ENCODE data around the gene HAND1. TPM values are rescaled to one million over a fixed set of nuclear protein-coding genes. Genes with fewer than 3 reads are reported as not detected.

Gene HAND1
- total RNA-seq, 4 donors from 2014 or later: 6.7 to 8.0 (median 7.4) TPM

- peak; percentile 24 for DNase-seq
Measured at GRCh38 chr5:154520861-154521453, 42.9 kb upstream of the HAND1 start.

GRCh38 chr5:154519359-154519758, 41.3 kb upstream of the HAND1 start:
- in situ Hi-C loops (cut with MboI; ENCODE audit: low pct_ligation_motif_present in 1 of 4, low pct_unique_long_range_greater_than_20kb in 1 of 4, low sequenced_read_pairs in 3 of 4) (no loop called here), intact Hi-C loops (cut with DNase I; ENCODE audit: low total_unique reads) (no loop called here)
- Histone ChIP-seq H3K9me3 (no peaks in the 10 kb centered on the region), H3K27me3 (peaks cover 18% of the 10 kb centered on the region), H3K4me3 (no peak overlapping the region), H3K36me3 (no peaks in the 10 kb centered on the region), H3K4me1 (peaks cover 0 to 5% (median 0%) of the 10 kb centered on the region in 4 donors), H3K27ac (peak overlapping the region in 1 of 4 donors; percentile 1)
- TF ChIP-seq CTCF (IDR thresholded peaks at IDR 0.05) (no peak), POLR2A (IDR thresholded peaks at IDR 0.05) (no peak), EP300 (IDR thresholded peaks at IDR 0.05; ENCODE audit: low read depth) (no peak), POLR2AphosphoS5 (IDR thresholded peaks at IDR 0.05) (no peak)
- whole genome bisulfite sequencing, 2 donors (ENCODE audit: low coverage in 1 of 2): 17 to 53% methylated on average over 1 to 2 of the region's 2 CpGs
- no peak for DNase-seq

More at GRCh38 chr5:154520861-154521453, 42.9 kb upstream of the HAND1 start:
- Histone ChIP-seq H3K4me3 (no peak overlapping the region), H3K27me3 (peaks cover 18% of the 10 kb centered on the region), H3K27ac (no peak overlapping the region), H3K9me3 (no peaks in the 10 kb centered on the region), H3K36me3 (no peaks in the 10 kb centered on the region), H3K4me1 (peaks cover 0 to 5% (median 0%) of the 10 kb centered on the region in 4 donors)
- TF ChIP-seq POLR2AphosphoS5 (IDR thresholded peaks at IDR 0.05): no peak
- peak; percentile 55 to 71 (median 65) for TF ChIP-seq CTCF (IDR thresholded peaks at IDR 0.05)
- intact Hi-C loops (cut with DNase I; ENCODE audit: low total_unique reads) (loop anchor here (10.0 kb wide), 1 partner anchor 46 kb away; the partner anchor contains the start of gene HAND1), in situ Hi-C loops (cut with MboI; ENCODE audit: low pct_ligation_motif_present in 1 of 4, low pct_unique_long_range_greater_than_20kb in 1 of 4, low sequenced_read_pairs in 3 of 4) (loop anchor here in 1 of 4 donors (10.0 kb wide), 1 partner anchor 84 kb away; no protein-coding TSS in a partner anchor)
- 0 to 12% methylated on average over 1 to 15 of the region's 15 CpGs for WGBS, 2 donors (ENCODE audit: low coverage in 1 of 2)

GRCh38 chr5:154518438-154518867, 40.4 kb upstream of the HAND1 start:
- intact Hi-C loops (cut with DNase I; ENCODE audit: low total_unique reads): no loop called here
- H3K4me3 ChIP-seq: no peak overlapping the region
- WGBS, 2 donors (ENCODE audit: low coverage in 1 of 2): 66% methylated on average over 8 of the region's 8 CpGs; no CpG with 5 or more reads in 1 of the 2 donors
- no peak for TF ChIP-seq CTCF (IDR thresholded peaks at IDR 0.05)
- no peak for TF ChIP-seq POLR2A (IDR thresholded peaks at IDR 0.05)
- TF ChIP-seq POLR2AphosphoS5 (IDR thresholded peaks at IDR 0.05): no peak
- no peak for TF ChIP-seq EP300 (IDR thresholded peaks at IDR 0.05; ENCODE audit: low read depth)
- peaks cover 0 to 5% (median 0%) of the 10 kb centered on the region in 4 donors for H3K4me1 ChIP-seq
- no peak for DNase-seq
- H3K27me3 ChIP-seq: peaks cover 18% of the 10 kb centered on the region
- no peaks in the 10 kb centered on the region for H3K36me3 ChIP-seq
- in situ Hi-C loops (cut with MboI; ENCODE audit: low pct_ligation_motif_present in 1 of 4, low pct_unique_long_range_greater_than_20kb in 1 of 4, low sequenced_read_pairs in 3 of 4): no loop called here
- no peaks in the 10 kb centered on the region for H3K9me3 ChIP-seq
- peak overlapping the region in 1 of 4 donors; percentile 1 for H3K27ac ChIP-seq

GRCh38 chr5:154517810-154518437, 39.9 kb upstream of the HAND1 start:
- Histone ChIP-seq H3K27me3 (peaks cover 18% of the 10 kb centered on the region), H3K27ac (no peak overlapping the region), H3K4me3 (no peak overlapping the region), H3K4me1 (peaks cover 0 to 5% (median 0%) of the 10 kb centered on the region in 4 donors), H3K36me3 (no peaks in the 10 kb centered on the region), H3K9me3 (no peaks in the 10 kb centered on the region)
- no peak for DNase-seq
- intact Hi-C loops (cut with DNase I; ENCODE audit: low total_unique reads): no loop called here
- TF ChIP-seq POLR2AphosphoS5 (IDR thresholded peaks at IDR 0.05) (no peak), POLR2A (IDR thresholded peaks at IDR 0.05) (no peak), CTCF (IDR thresholded peaks at IDR 0.05) (no peak), EP300 (IDR thresholded peaks at IDR 0.05; ENCODE audit: low read depth) (no peak)
- in situ Hi-C loops (cut with MboI; ENCODE audit: low pct_ligation_motif_present in 1 of 4, low pct_unique_long_range_greater_than_20kb in 1 of 4, low sequenced_read_pairs in 3 of 4): no loop called here
- WGBS, 2 donors (ENCODE audit: low coverage in 1 of 2): 93% methylated on average over 9 of the region's 9 CpGs; no CpG with 5 or more reads in 1 of the 2 donors

Data from transverse colon (tissue), 4 donors.